Activated T-helper 2 cell treated with anti-CD3 and anti-CD28 coated beads, Interferon-gamma antibody, Interleukin-2, Interleukin-4, amounts not matched to agents 10 μg/mL and 5 μg/mL and 100 μg/mL, durations not matched to agents 14 hours and 24 hours and 36 hours (primary cell): Measurements from ENCODE around the gene COA8. TPM values are rescaled to one million over a fixed set of nuclear protein-coding genes. Genes with fewer than 3 reads are reported as not detected.

Experiments
- DNase-seq: peaks from one replicate; pipeline ENCODE4 v3.0.0; 2021; ENCODE audit warnings: low spot score
- H3K27ac Mint-ChIP-seq: one replicate; pipeline ENCODE4 v1.8.0; 2021; ENCODE audit warnings: mixed read lengths
- H3K27me3 Mint-ChIP-seq: one replicate; pipeline ENCODE4 v1.8.0; 2021; ENCODE audit warnings: low read depth, mixed read lengths
- H3K36me3 Mint-ChIP-seq: one replicate; pipeline ENCODE4 v1.8.0; 2021; ENCODE audit warnings: low read depth, mixed read lengths
- H3K4me1 Mint-ChIP-seq: one replicate; pipeline ENCODE4 v1.8.0; 2021; ENCODE audit warnings: low read depth, mixed read lengths
- H3K4me3 Mint-ChIP-seq: one replicate; pipeline ENCODE4 v1.8.0; 2021; ENCODE audit warnings: low read depth, mild to moderate bottlenecking, moderate library complexity, mixed read lengths
- H3K9me3 Mint-ChIP-seq: one replicate; pipeline ENCODE4 v1.8.0; 2021; ENCODE audit warnings: mixed read lengths
- intact Hi-C: fragments of 100-400 bp; cut with micrococcal nuclease; formaldehyde crosslinking; loops from one replicate; pipeline ENCODE4 v1.15.1; 2023
- total RNA-seq: library from RNA; stranded (reverse); gene quantifications from 2 replicates; pipeline ENCODE4 v1.2.3, GENCODE V29; 2022

The COA8 gene
- total RNA-seq, 1 donor from 2014 or later = 31.9 TPM

DNA sequence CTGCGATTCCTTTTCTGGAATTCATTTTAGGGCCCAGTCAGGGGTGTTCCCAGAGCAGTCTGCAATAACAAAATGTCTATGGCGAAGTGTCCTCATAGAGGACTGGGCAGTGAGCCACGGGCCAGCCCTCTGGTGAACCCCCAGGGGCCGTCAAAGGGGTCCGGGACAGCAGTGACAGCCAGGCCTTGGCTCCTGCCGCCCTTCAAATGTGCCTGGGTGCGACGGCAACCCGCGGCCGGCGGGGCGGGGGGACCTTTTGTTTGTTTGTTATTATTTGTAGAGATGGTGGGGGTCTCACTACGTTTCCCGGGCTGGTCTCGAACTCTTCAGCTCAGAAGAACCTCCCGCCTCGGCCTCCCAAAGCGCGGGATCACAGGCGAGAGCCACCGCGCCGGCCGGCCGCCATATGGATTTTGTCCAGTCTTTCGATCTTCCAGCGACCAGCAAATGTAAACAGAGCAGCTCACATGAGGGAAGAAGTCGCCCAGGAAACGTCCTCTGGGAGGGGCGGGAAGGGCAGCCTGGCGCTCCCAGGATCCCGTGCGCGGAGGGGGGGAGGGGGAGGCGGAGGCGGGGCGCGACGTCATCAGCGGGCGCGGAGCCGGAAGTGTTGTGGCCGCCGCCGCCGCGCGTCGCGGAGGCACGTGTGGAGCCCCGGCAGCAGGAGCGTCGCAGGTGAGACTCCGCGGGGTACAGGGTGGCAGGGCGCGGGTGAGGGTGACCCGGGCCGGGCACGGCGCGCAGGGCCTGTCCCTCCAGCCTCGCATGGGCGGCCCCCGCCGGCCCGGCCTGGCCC is 34.0 kb upstream of the COA8 start, which contains the start of gene TRMT61A:
Gene TRMT61A (plus strand): TSS at position 610 of the 796 bp plus-strand sequence. CDS start 783 bp downstream, outside the sequence.
- Mint-ChIP-seq H3K4me3 (peak within 1 kb of the TSS; percentile 99), H3K9me3 (no peaks in the 10 kb centered on the region), H3K27me3 (peaks cover 14% of the 10 kb centered on the region), H3K36me3 (peaks cover 8% of the 10 kb centered on the region), H3K27ac (peak within 1 kb of the TSS; percentile 96), H3K4me1 (peaks cover 15% of the 10 kb centered on the region)
- intact Hi-C loops = loop anchor here (1.0 kb wide), 1 partner anchor 34 kb away; the partner anchor contains the start of genes BAG5 and COA8
- peak; percentile 67 for DNase-seq

DNA sequence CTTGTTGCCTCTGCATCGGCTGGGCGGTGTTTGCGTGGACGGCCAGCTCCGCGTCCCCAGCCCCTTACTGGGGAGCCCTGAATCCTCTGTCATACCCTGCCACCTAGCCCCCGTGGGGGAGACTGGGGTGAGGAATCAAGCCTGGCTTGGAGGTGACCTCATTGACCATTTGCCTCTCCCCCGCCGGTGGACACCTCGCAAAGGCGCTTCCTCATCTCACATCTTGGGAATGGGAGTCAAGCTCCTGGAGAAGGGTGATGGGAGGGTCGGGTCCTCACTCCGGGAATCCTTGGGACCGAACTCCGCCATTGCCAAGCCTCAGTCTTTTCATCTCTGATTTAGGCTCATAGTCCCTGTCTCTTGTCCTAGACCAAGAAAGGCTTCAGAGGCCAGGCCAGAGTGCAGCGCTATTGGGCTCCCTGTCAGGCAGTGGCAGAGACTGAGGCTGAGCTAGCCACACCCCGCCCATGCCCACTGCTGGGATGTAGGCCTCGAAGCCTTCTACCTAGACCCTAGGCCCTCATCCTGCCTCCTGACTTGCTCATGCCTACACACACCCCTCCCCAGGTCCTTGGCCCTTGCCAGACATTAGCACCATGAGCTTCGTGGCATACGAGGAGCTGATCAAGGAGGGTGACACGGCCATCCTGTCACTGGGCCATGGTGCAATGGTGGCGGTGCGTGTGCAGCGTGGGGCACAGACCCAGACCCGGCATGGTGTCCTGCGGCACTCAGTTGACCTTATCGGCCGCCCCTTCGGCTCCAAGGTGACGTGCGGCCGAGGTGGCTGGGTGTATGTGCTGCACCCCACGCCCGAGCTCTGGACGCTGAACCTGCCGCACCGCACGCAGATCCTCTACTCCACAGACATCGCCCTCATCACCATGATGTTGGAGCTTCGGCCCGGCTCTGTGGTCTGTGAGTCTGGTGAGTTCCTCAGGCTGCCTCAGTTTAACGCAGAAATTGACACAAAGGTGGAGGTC is 33.1 kb upstream of the COA8 start:
- peaks cover 8% of the 10 kb centered on the region for H3K36me3 Mint-ChIP-seq
- peaks cover 9% of the 10 kb centered on the region for H3K27me3 Mint-ChIP-seq
- peaks cover 15% of the 10 kb centered on the region for H3K4me1 Mint-ChIP-seq
- no peak for DNase-seq
- intact Hi-C loops = loop anchor here (1.0 kb wide), 1 partner anchor 33 kb away; the partner anchor contains the start of genes BAG5 and COA8
- peak overlapping the region; percentile 96 for H3K27ac Mint-ChIP-seq
- peak overlapping the region; percentile 99 for H3K4me3 Mint-ChIP-seq
- no peaks in the 10 kb centered on the region for H3K9me3 Mint-ChIP-seq

DNA sequence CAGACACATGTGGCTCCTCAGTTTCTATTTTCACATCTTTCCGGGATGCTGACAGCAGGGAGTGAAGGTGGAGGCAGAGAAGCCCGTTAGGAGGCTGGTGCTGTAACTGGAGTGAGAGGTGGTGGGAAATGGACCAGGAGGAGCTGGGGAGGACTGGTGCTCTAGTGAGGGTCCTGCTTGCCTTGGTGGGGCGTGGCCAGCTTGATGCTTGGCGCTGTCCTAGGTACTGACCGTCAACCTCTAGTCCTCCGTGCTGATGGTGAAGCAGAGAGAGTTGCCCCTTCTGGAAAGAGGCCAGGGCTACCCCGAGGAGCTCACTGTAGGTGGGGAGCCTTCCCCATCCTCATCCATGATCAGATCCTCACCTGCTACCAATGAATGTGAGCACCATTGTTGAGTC is 32.4 kb upstream of the COA8 start:
- peaks cover 8% of the 10 kb centered on the region for H3K36me3 Mint-ChIP-seq
- peaks cover 15% of the 10 kb centered on the region for H3K4me1 Mint-ChIP-seq
- no peaks in the 10 kb centered on the region for H3K9me3 Mint-ChIP-seq
- H3K27me3 Mint-ChIP-seq = peaks cover 4% of the 10 kb centered on the region
- no peak overlapping the region for H3K27ac Mint-ChIP-seq
- intact Hi-C loops = no loop called here
- peak overlapping the region; percentile 99 for H3K4me3 Mint-ChIP-seq
- DNase-seq = no peak

DNA sequence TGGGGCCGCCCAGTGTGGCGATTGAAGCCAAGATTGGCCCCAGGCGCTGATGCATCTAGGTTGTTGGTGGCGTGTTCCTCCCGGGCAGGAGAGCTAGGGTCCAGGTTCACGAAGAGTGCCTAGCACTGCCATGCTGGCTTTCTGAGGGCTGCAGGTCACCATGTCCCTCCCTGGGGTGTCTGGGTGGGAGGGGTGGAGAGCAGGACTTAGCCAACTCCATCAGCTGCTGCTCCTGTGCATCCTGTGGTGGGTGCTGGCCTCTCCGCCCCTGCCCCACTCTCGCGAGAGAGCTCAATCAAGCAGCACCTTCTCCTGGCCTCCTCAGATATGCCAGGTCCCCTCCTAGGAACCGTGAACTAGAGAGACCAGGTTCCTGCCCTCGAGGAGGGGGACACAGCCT is 31.9 kb upstream of the COA8 start:
- Mint-ChIP-seq H3K27ac (no peak overlapping the region), H3K27me3 (peaks cover under 1% of the 10 kb centered on the region), H3K9me3 (no peaks in the 10 kb centered on the region), H3K36me3 (peaks cover 8% of the 10 kb centered on the region), H3K4me3 (peak overlapping the region; percentile 99), H3K4me1 (peaks cover 15% of the 10 kb centered on the region)
- DNase-seq = no peak
- intact Hi-C loops = no loop called here

DNA sequence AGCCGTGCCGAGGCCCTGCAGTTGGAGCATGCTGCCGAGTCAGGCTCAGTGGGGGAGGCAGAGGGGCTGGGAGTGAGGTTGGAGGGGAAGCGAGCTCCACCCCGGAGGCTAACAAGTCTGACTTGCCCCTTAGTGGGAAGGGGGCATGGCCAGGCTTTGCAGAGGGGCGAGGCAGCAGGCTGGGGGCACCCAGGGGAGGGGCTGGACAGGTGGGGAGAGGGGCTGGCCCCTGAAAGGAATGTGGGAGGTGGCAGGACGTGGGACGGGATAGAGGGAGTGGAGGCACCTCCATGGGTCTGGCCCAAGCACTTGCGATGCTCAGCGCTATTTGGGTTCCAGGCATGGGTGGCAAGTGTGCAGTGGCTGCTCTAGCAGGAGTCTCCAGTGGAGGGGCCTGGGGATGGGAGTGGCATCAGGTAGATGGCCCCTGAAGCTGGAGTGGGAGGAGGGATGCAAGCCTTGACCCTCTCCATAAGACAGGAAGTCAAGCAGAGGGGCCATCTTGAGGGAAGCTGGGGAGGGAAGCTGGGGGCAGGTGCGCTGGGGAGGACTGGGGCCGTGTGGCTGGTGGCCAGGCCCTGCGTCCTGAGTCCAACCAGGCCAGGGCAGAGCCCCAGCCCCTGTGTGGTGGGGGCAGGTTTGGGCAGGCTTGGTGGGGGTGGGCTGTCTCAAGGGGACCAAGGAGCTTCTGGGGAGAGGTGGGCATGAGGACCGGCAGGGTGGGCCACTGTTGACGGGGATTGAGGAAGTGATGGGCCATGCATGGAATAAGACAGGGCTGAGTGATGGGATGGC is 31.1 kb upstream of the COA8 start:
- Mint-ChIP-seq H3K27ac (no peak overlapping the region), H3K36me3 (peaks cover 8% of the 10 kb centered on the region), H3K27me3 (no peaks in the 10 kb centered on the region), H3K9me3 (no peaks in the 10 kb centered on the region), H3K4me3 (no peak overlapping the region), H3K4me1 (peaks cover 14% of the 10 kb centered on the region)
- intact Hi-C loops = no loop called here
- DNase-seq = no peak

DNA sequence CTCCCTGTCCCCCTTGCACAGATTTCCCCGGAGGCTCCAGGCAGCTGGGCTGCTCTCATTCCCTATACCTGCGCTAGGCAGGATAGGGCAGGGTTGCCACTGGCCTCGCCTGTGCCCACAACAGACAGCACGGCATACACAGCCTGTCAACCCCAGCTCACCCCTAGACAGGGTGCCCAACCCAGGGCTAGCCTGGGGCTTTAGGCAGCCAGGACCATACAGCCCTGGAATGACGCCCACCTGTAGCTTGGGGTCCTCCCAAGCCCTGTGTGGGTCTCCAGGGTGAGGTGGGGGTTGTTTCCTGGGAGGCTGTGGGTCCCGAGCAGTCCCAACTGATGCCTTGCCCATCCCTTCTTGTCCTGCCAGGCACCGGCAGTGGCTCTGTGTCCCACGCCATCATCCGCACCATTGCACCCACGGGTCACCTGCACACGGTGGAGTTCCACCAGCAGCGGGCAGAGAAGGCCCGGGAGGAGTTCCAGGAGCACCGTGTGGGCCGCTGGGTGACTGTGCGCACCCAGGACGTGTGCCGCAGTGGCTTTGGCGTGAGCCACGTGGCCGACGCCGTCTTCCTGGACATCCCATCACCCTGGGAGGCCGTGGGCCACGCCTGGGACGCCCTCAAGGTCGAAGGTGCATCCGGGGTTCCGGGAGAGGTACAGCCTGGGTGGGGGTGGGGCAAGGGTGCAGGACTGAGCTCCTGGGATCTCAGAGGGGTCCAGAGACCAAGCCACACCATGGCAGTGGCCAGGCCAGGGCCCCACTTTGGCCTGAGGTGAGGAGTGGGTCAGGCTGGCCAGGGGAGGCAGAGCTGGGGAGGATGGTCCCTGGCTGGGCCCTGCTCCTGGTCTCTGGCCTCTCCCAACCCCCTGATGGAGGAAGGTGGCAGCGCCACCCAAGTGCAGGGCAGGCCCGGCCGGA is 30.3 kb upstream of the COA8 start:
- Mint-ChIP-seq H3K27ac (no peak overlapping the region), H3K4me1 (peaks cover 8% of the 10 kb centered on the region), H3K36me3 (peaks cover 8% of the 10 kb centered on the region), H3K27me3 (no peaks in the 10 kb centered on the region), H3K9me3 (no peaks in the 10 kb centered on the region), H3K4me3 (no peak overlapping the region)
- intact Hi-C loops = no loop called here
- DNase-seq = no peak

DNA sequence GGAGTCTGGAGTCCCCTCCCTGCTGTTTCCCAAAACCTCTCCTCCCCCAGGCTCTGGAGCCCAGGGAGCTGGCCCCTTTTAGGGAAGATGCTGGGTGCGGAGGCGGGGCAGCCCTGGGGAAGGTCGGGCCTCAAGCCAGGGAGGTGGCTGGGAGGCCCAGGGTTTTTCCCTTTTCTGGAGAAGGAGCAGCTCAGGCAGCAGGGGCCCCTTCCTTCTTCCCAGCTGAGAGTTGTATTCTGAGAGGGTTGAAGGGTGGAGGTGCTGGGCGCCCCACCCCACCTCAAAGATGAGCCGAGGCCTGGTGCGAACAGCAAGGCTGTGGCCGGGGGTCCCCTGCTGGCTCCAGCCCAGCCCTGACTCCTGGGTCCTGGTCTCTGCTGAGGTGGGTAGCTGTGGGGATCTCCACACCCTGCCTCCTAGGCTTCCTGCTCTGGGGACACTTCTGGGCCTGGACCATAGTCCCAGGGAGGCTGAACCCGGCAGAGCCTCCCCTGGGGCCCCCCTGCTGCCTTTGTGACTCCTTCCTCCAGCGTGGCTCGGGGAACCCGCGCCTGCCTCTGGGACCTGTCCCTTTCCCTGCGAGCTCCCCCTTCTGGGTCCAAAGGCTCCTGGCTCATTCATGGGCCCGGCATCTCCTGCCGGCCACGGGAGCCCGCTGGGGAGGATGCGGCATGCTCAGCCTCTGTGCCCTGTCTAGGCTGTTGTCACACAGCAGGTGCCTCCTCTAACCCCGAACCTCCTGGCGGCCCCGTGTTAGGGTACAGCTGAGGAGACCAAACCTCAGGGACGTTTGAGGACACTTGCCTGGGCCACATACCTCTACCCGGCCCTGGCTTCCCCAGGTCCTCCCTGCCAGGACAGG is 29.4 kb upstream of the COA8 start:
- H3K4me1 Mint-ChIP-seq = peaks cover 6% of the 10 kb centered on the region

DNA sequence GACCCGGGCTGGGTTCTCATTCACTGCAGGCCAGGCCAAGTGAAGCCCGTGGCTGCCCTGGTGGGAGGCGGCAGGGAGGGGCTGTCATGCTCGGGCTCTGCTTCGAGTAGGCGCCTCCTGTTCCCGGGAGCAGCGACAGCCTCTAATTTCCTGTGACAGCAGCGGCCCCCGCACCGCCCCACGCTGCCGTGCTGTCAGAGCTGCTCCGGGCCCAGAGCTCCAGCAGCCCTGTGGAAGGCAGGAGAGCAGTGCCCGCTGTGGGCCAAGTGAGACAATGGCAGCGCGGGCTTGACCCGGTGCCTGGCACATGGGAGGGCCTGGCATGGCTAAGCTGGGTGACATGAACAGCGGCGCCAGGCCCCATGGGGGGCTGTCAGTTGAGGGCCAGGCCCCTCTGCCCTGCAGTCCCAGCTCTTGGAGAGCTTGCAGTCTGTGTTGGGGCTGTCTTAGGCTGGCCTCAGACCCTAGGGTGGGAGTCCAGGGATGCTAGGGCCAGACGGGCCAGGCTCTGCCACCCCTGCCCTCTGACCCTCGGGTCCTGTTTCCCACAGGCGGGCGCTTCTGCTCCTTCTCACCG is 28.7 kb upstream of the COA8 start:
- H3K27me3 Mint-ChIP-seq = no peaks in the 10 kb centered on the region
- H3K27ac Mint-ChIP-seq = no peak overlapping the region
- peaks cover 8% of the 10 kb centered on the region for H3K36me3 Mint-ChIP-seq
- no peak for DNase-seq
- intact Hi-C loops = no loop called here
- H3K9me3 Mint-ChIP-seq = no peaks in the 10 kb centered on the region
- peaks cover 6% of the 10 kb centered on the region for H3K4me1 Mint-ChIP-seq
- no peak overlapping the region for H3K4me3 Mint-ChIP-seq

More for the DNA sequence above, 29.4 kb upstream of the COA8 start:
- no peak overlapping the region for H3K27ac Mint-ChIP-seq
- intact Hi-C loops = no loop called here
- H3K27me3 Mint-ChIP-seq = no peaks in the 10 kb centered on the region
- no peaks in the 10 kb centered on the region for H3K9me3 Mint-ChIP-seq
- no peak for DNase-seq
- no peak overlapping the region for H3K4me3 Mint-ChIP-seq
- H3K36me3 Mint-ChIP-seq = peaks cover 8% of the 10 kb centered on the region

DNA sequence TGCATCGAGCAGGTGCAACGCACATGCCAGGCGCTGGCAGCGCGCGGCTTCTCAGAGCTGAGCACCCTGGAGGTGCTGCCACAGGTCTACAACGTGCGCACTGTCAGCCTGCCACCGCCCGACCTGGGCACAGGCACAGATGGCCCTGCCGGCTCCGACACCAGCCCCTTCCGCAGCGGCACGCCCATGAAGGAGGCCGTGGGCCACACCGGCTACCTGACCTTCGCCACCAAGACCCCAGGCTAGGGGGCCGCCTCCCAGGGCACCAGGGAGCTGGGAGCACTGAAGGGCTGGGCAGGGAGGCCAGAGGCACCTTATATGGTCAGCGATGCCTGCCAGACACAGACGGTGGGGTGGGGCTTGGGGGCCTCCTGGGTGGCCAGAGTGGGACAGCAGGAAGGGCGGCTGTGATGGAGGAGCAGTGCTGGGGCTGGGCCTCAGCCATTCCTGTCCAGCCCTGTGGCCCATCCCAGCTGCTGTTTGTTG is 28.1 kb upstream of the COA8 start:
- no peak overlapping the region for H3K4me3 Mint-ChIP-seq
- no peaks in the 10 kb centered on the region for H3K9me3 Mint-ChIP-seq
- H3K36me3 Mint-ChIP-seq = peaks cover 5% of the 10 kb centered on the region
- H3K27ac Mint-ChIP-seq = no peak overlapping the region
- peaks cover 6% of the 10 kb centered on the region for H3K4me1 Mint-ChIP-seq
- no peaks in the 10 kb centered on the region for H3K27me3 Mint-ChIP-seq
- DNase-seq = no peak
- intact Hi-C loops = no loop called here

DNA sequence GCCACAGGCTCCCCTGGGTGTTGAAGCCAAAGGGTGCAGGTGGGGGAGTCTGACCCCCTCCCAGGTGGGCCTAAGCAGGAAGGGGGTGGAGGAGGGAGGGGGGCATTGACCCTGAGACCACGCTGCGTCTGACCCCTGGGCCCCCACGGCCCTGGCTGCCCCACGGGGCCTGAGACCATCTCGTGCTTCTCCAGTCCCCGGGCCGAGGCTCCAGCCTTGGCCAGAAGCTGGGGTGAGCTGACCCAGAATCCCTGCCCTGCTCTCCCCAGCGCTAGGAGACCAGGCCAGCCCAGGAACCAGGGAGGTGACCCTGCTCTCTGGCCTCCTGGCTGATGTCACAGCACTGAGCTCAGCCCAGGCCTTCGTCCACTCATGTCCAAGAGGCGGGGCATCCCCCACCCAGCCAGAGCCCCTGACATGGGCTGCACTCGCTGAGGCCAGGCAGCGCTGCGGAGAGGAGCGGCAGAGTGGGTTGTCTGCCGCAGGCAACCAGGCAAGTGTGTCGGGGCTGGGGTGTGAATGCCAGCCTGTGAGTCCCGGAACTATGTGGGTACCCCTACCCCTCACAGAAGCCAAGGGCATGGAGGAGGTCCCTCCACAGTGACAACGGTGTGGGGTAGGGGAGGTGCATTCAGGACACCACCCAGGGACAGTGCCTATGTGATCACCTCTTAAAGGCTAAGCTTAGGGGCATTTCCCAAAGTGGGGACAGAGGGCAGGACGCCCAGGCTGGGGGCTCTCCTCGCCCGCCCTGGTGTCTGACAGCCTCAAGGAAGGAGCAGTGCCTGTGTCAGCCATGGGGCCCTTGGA is 27.5 kb upstream of the COA8 start:
- intact Hi-C loops = no loop called here
- no peak for DNase-seq
- peaks cover 3% of the 10 kb centered on the region for H3K4me1 Mint-ChIP-seq

More for the DNA sequence above, 27.5 kb upstream of the COA8 start:
- Mint-ChIP-seq H3K9me3 (no peaks in the 10 kb centered on the region), H3K36me3 (peaks cover 4% of the 10 kb centered on the region), H3K27me3 (no peaks in the 10 kb centered on the region), H3K4me3 (no peak overlapping the region), H3K27ac (no peak overlapping the region)
